HEK293T (cell line): ENCODE measurements around the gene POLR3H.

Experiments used
- CTCF ChIA-PET: fragments of 350-600 bp; formaldehyde crosslinking; extraction: SDS; loops from one replicate; lab custom pipeline; 2021; ENCODE audit warnings: antibody characterized with exemption, inconsistent platforms; lab: Yijun Ruan, JAX
- POLR2A ChIA-PET: fragments of 350-600 bp; formaldehyde crosslinking; extraction: SDS; loops from one replicate; lab custom pipeline; 2020; ENCODE audit warnings: antibody characterized with exemption, inconsistent platforms; lab: Yijun Ruan, JAX
- DNase-seq: peaks from one replicate; pipeline ENCODE4 v3.0.0; 2012; ENCODE audit warnings: mixed read lengths; ENCODE audit errors: extremely low spot score
- ARNT ChIP-seq: fragments of 450-650 bp; IDR thresholded peaks from 2 replicates; pipeline ENCODE4 v1.6.1; 2017; ENCODE audit warnings: mild to moderate bottlenecking
- BHLHE40 ChIP-seq: fragments of 450-650 bp; IDR thresholded peaks from 2 replicates; pipeline ENCODE4 v1.6.1; 2016; ENCODE audit warnings: mild to moderate bottlenecking, moderate library complexity, borderline replicate concordance
- CTBP1 ChIP-seq: fragments of 450-650 bp; IDR thresholded peaks from 2 replicates; pipeline ENCODE4 v1.6.1; 2016; ENCODE audit warnings: borderline replicate concordance
- ELF4 ChIP-seq: fragments of 450-650 bp; IDR thresholded peaks from 2 replicates; pipeline ENCODE4 v1.6.1; 2017; ENCODE audit warnings: antibody characterized with exemption
- FOXA1 ChIP-seq: fragments of 450-650 bp; IDR thresholded peaks from 2 replicates; pipeline ENCODE4 v1.6.1; 2016; ENCODE audit warnings: mild to moderate bottlenecking
- FOXK2 ChIP-seq: fragments of 450-650 bp; IDR thresholded peaks from 2 replicates; pipeline ENCODE4 v1.6.1; 2016; ENCODE audit warnings: mild to moderate bottlenecking
- FOXM1 ChIP-seq: fragments of 450-650 bp; IDR thresholded peaks from 2 replicates; pipeline ENCODE4 v1.6.1; 2017; ENCODE audit warnings: mild to moderate bottlenecking, borderline replicate concordance
- HDGF ChIP-seq: fragments of 450-650 bp; IDR thresholded peaks from 2 replicates; pipeline ENCODE4 v1.6.1; 2017; ENCODE audit warnings: antibody characterized with exemption, borderline replicate concordance
- L3MBTL2 ChIP-seq: fragments of 450-650 bp; conservative IDR thresholded peaks from 2 replicates; pipeline ENCODE4 v1.6.1; 2016; ENCODE audit warnings: mild to moderate bottlenecking
- LEF1 ChIP-seq: fragments of 450-650 bp; IDR thresholded peaks from 2 replicates; pipeline ENCODE4 v1.6.1; 2017; ENCODE audit warnings: mild to moderate bottlenecking, borderline replicate concordance
- NFRKB ChIP-seq: fragments of 450-650 bp; IDR thresholded peaks from 2 replicates; pipeline ENCODE4 v1.6.1; 2016; ENCODE audit warnings: mild to moderate bottlenecking, moderate library complexity
- PKNOX1 ChIP-seq: fragments of 450-650 bp; IDR thresholded peaks from 2 replicates; pipeline ENCODE4 v1.6.1; 2016
- SP1 ChIP-seq: fragments of 450-650 bp; IDR thresholded peaks from 2 replicates; pipeline ENCODE4 v1.6.1; 2017
- SUZ12 ChIP-seq: fragments of 450-650 bp; IDR thresholded peaks from 2 replicates; pipeline ENCODE4 v1.6.1; 2016; ENCODE audit warnings: mild to moderate bottlenecking
- TARDBP ChIP-seq: fragments of 450-650 bp; IDR thresholded peaks from 2 replicates; pipeline ENCODE4 v1.6.1; 2016
- ZNF384 ChIP-seq: fragments of 450-650 bp; IDR thresholded peaks from 2 replicates; pipeline ENCODE4 v1.6.1; 2016

The POLR3H gene

GRCh38 chr22:41582694-41583093, 38.4 kb upstream of the POLR3H start:
- TF ChIP-seq L3MBTL2 (no peak), SP1 (no peak), TARDBP (no peak), FOXK2 (no peak), FOXA1 (no peak), PKNOX1 (no peak), HDGF (no peak), FOXM1 (no peak)
- DNase-seq, result no peak
- ChIA-PET POLR2A (no interaction called here), CTCF (no interaction called here)

- POLR2A ChIA-PET, result interaction anchor here (0.5 to 3.7 kb wide), 2 partner anchors 10 to 29 kb away, joined by 3 to 27 read pairs; partner anchors contain the start of gene PMM1
- TF ChIP-seq ZNF384, result no peak
- no peak for TF ChIP-seq HDGF
- TF ChIP-seq FOXK2, result no peak
- TF ChIP-seq FOXM1, result no peak
- no peak for TF ChIP-seq CTBP1
- no peak for TF ChIP-seq FOXA1
- no peak for TF ChIP-seq SUZ12
- no peak for TF ChIP-seq ELF4
- TF ChIP-seq BHLHE40, result no peak
- no peak for TF ChIP-seq TARDBP
- DNase-seq, result no peak
- CTCF ChIA-PET, result interaction anchor here (0.9 kb wide), 1 partner anchor 18 kb away, joined by 3 read pairs; no protein-coding TSS in a partner anchor
Observed at GRCh38 chr22:41579997-41580355, 35.7 kb upstream of the POLR3H start.

- POLR2A ChIA-PET, result interaction anchor here (1.1 to 3.7 kb wide), 3 partner anchors 11 to 42 kb away, joined by 4 to 27 read pairs (median 5); partner anchors contain the start of genes PMM1 and XRCC6
- CTCF ChIA-PET, result interaction anchor here (0.9 to 1.4 kb wide), 2 partner anchors 18 to 36 kb away, joined by 3 read pairs; no protein-coding TSS in a partner anchor
- DNase-seq, result no peak
- TF ChIP-seq BHLHE40 (no peak), ELF4 (no peak), PKNOX1 (no peak), TARDBP (no peak), HDGF (no peak), LEF1 (no peak), FOXM1 (no peak), SUZ12 (no peak), ARNT (no peak), FOXA1 (no peak), CTBP1 (no peak), SP1 (no peak), NFRKB (no peak), ZNF384 (no peak)
Observed at GRCh38 chr22:41579297-41579996, 35.2 kb upstream of the POLR3H start.

GRCh38 chr22:41578818-41579217, 34.5 kb upstream of the POLR3H start:
- DNase-seq, result no peak
- no peak for TF ChIP-seq PKNOX1
- TF ChIP-seq TARDBP, result no peak
- TF ChIP-seq BHLHE40, result no peak
- no peak for TF ChIP-seq FOXA1
- TF ChIP-seq CTBP1, result no peak
- TF ChIP-seq ARNT, result no peak
- no peak for TF ChIP-seq FOXK2
- no peak for TF ChIP-seq L3MBTL2
- no peak for TF ChIP-seq LEF1
- TF ChIP-seq SUZ12, result no peak
- TF ChIP-seq FOXM1, result no peak
- no peak for TF ChIP-seq HDGF
- TF ChIP-seq ELF4, result no peak
- no peak for TF ChIP-seq ZNF384
- no peak for TF ChIP-seq SP1
- ChIA-PET POLR2A (interaction anchor here (1.1 to 3.7 kb wide), 3 partner anchors 11 to 43 kb away, joined by 4 to 27 read pairs (median 5); partner anchors contain the start of genes PMM1 and XRCC6), CTCF (interaction anchor here (1.4 kb wide), 1 partner anchor 37 kb away, joined by 3 read pairs; no protein-coding TSS in a partner anchor)

- TF ChIP-seq LEF1 (no peak), FOXA1 (no peak), NFRKB (no peak), L3MBTL2 (no peak), SUZ12 (no peak), FOXM1 (no peak), BHLHE40 (no peak), SP1 (no peak), ZNF384 (no peak), FOXK2 (no peak)
- DNase-seq, result no peak
- CTCF ChIA-PET, result interaction anchor here (1.0 to 1.8 kb wide), 4 partner anchors 12 to 37 kb away, joined by 3 to 12 read pairs (median 6); partner anchors contain the start of gene PMM1
- POLR2A ChIA-PET, result interaction anchor here (1.1 to 3.7 kb wide), 4 partner anchors 12 to 43 kb away, joined by 4 to 27 read pairs (median 4); partner anchors contain the start of genes CSDC2, PMM1 and XRCC6
Observed at GRCh38 chr22:41578114-41578513, 33.8 kb upstream of the POLR3H start.
